IPS DF 6.9 (cell line): Measurements from ENCODE around the gene AANAT.

Experiments
- DNase-seq: peaks from one replicate; pipeline ENCODE4 v3.0.0-alpha.2; 2013; ENCODE audit warnings: low read depth, low spot score
- H3K27ac ChIP-seq: one replicate; pipeline ENCODE4 v1.5.1; 2013; ENCODE audit warnings: low read length, control low read depth
- H3K27me3 ChIP-seq: 2 replicates; pipeline ENCODE4 v1.6.1; 2013; ENCODE audit warnings: mild to moderate bottlenecking, low read length; ENCODE audit not compliant: control insufficient read depth, insufficient read depth
- H3K36me3 ChIP-seq: 2 replicates; pipeline ENCODE4 v1.6.1; 2013; ENCODE audit warnings: low read length; ENCODE audit not compliant: control insufficient read depth, insufficient read depth
- H3K4me1 ChIP-seq: 2 replicates; pipeline ENCODE4 v1.6.1; 2013; ENCODE audit warnings: low read length; ENCODE audit not compliant: control insufficient read depth, insufficient read depth
- H3K4me3 ChIP-seq: 2 replicates; pipeline ENCODE4 v1.5.1; 2013; ENCODE audit warnings: mild to moderate bottlenecking, low read length
- H3K9me3 ChIP-seq: 2 replicates; pipeline ENCODE4 v1.6.1; 2013; ENCODE audit warnings: low read length, inconsistent platforms; ENCODE audit not compliant: control insufficient read depth, insufficient read depth
- WGBS: extraction: QIAGEN DNeasy Blood & Tissue Kit; methylation state at CpG from one replicate; pipeline ENCODE4 v1.1.7; 2013; ENCODE audit warnings: mixed read lengths, missing lambda C conversion rate; ENCODE audit not compliant: insufficient read length, insufficient coverage; 5-methylcytosine and 5-hydroxymethylcytosine counted together

The AANAT gene

GRCh38 chr17:76491271-76492122, 24.1 kb downstream of the AANAT start:
- no peaks in the 10 kb centered on the region for H3K36me3 ChIP-seq
- H3K9me3 ChIP-seq, result no peaks in the 10 kb centered on the region
- H3K27me3 ChIP-seq, result no peaks in the 10 kb centered on the region
- H3K4me1 ChIP-seq, result peaks cover 7% of the 10 kb centered on the region
- WGBS, result no CpG with 5 or more reads among the region's 17 CpGs
- DNase-seq, result no peak
- H3K27ac ChIP-seq, result no peak overlapping the region
- no peak overlapping the region for H3K4me3 ChIP-seq

GRCh38 chr17:76492123-76492988, 25.0 kb downstream of the AANAT start:
- H3K4me1 ChIP-seq, result peaks cover 7% of the 10 kb centered on the region
- WGBS, result no CpG with 5 or more reads among the region's 11 CpGs
- H3K4me3 ChIP-seq, result no peak overlapping the region

GRCh38 chr17:76492989-76493501, 25.6 kb downstream of the AANAT start:
- Histone ChIP-seq H3K27me3 (no peaks in the 10 kb centered on the region), H3K36me3 (no peaks in the 10 kb centered on the region), H3K27ac (no peak overlapping the region), H3K9me3 (no peaks in the 10 kb centered on the region), H3K4me1 (peaks cover 13% of the 10 kb centered on the region), H3K4me3 (no peak overlapping the region)
- WGBS, result no CpG with 5 or more reads among the region's 15 CpGs
- no peak for DNase-seq

More at GRCh38 chr17:76492123-76492988, 25.0 kb downstream of the AANAT start:
- Histone ChIP-seq H3K36me3 (no peaks in the 10 kb centered on the region), H3K9me3 (no peaks in the 10 kb centered on the region), H3K27ac (no peak overlapping the region), H3K27me3 (no peaks in the 10 kb centered on the region)
- no peak for DNase-seq

DNA sequence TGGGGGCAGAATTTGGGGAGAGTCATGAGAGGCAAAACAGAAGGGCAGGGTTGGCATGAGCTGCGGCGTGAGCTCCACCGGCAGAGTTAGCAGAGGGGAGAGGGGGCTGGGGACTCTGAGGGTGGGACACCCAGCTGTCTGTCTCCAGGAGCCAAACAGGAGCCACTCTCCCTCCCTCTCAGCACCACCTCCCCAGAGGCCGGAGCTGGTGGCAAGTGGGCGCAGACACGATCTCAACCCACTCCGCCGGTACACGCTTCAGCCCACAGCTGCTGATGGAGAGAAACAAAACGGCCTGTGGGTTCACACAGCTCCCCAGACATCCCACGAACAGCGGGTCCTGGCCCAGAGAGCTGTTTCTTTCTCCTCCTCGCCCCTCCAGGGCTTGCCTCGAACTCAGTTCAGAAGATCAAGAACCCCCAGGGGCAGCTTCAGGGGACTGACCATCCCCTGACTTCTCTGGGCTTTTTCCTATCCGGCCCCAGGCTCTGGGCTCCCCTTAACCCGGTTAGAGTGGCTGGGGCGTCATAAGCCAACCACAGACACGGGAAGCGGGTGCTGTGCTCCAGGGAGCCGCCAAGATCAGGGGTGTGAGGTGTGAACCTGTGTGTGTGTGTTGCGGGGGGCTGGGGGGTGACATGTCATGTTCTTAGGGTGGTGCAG, 26.2 kb downstream of the AANAT start:
- H3K27ac ChIP-seq, result no peak overlapping the region
- no peaks in the 10 kb centered on the region for H3K36me3 ChIP-seq
- no peaks in the 10 kb centered on the region for H3K27me3 ChIP-seq
- no peaks in the 10 kb centered on the region for H3K9me3 ChIP-seq
- H3K4me3 ChIP-seq, result no peak overlapping the region
- DNase-seq, result no peak
- WGBS, result no CpG with 5 or more reads among the region's 21 CpGs
- peaks cover 16% of the 10 kb centered on the region for H3K4me1 ChIP-seq

- no peaks in the 10 kb centered on the region for H3K36me3 ChIP-seq
- peaks cover 16% of the 10 kb centered on the region for H3K4me1 ChIP-seq
- no peak overlapping the region for H3K27ac ChIP-seq
- no peak overlapping the region for H3K4me3 ChIP-seq
- no peaks in the 10 kb centered on the region for H3K27me3 ChIP-seq
- WGBS, result no CpG with 5 or more reads among the region's 16 CpGs
- no peak for DNase-seq
- H3K9me3 ChIP-seq, result no peaks in the 10 kb centered on the region
These were observed 28.4 kb downstream of the AANAT start for GRCh38 chr17:76495663-76496400.

- H3K27ac ChIP-seq, result no peak overlapping the region
- DNase-seq, result no peak
- WGBS, result no CpG with 5 or more reads among the region's 6 CpGs
- H3K36me3 ChIP-seq, result no peaks in the 10 kb centered on the region
- no peak overlapping the region for H3K4me3 ChIP-seq
- no peaks in the 10 kb centered on the region for H3K27me3 ChIP-seq
- H3K4me1 ChIP-seq, result peaks cover 16% of the 10 kb centered on the region
- H3K9me3 ChIP-seq, result no peaks in the 10 kb centered on the region
These were observed 29.1 kb downstream of the AANAT start for GRCh38 chr17:76496464-76496863.

DNA sequence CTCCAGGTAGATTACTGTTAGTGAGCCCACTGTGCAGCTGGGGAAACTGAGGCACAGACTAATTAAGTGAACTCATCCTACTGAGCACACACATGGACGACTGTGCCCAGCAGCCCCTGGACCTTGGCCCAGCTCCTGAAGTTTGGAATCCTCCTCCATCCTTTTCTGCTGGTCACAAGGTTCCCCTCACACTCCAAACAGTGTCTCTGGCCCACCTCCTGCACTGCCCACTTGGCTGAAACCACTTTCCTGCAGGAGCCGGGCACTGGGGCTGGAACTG, 30.2 kb downstream of the AANAT start:
- no peak overlapping the region for H3K27ac ChIP-seq
- no peak for DNase-seq
- peaks cover 17% of the 10 kb centered on the region for H3K4me1 ChIP-seq
- H3K27me3 ChIP-seq, result no peaks in the 10 kb centered on the region
- no peak overlapping the region for H3K4me3 ChIP-seq
- no peaks in the 10 kb centered on the region for H3K36me3 ChIP-seq
- H3K9me3 ChIP-seq, result no peaks in the 10 kb centered on the region
- WGBS, result no CpG with 5 or more reads among the region's 2 CpGs

DNA sequence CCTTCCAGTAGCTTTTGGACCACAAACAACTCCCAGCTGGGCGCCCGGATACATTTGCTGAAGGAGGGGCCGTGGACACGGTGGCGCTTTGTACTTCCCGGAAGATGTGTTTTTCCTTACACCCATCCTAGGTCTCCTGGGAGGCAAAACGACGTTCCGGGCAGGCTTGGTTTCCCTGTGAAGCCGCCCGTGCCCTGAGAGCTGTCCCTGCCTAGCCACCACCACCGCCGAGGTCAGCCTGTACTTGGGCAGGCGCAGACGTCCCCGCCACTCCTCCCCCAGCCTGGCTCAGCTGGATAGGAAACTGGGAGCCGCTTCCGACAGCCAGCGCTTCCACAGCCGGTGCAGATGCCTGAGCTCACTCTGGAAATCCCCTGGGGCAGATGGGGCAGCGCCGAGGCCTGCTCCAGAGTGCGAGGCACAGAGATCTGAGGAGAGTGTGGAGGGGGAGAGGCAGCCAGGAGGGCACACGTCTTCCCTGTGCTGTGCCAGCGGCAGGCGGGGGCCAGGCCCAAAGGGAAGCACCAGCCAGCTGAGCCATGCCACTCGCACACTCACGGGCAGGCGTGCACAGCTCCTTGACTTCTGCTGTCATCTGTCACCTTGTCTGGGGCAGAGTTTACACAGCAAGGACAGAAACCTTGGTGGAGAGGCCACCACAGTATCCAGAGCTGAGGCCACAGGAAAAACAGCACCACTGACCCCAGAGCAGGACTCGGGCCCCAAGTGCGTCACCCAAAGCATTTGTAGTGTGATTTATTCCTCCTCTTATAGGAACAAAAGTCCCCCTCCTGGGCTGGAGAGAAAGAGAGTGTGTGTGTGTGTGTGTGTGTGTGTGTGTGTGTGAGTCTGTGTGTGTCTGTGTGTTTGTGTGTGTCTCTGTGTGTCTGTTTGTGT, 30.8 kb downstream of the AANAT start:
- H3K27me3 ChIP-seq, result no peaks in the 10 kb centered on the region
- H3K36me3 ChIP-seq, result no peaks in the 10 kb centered on the region
- peaks cover 13% of the 10 kb centered on the region for H3K4me1 ChIP-seq
- DNase-seq, result no peak
- no peaks in the 10 kb centered on the region for H3K9me3 ChIP-seq
- H3K27ac ChIP-seq, result no peak overlapping the region
- WGBS, result no CpG with 5 or more reads among the region's 31 CpGs
- no peak overlapping the region for H3K4me3 ChIP-seq

GRCh38 chr17:76498876-76499251, 31.5 kb downstream of the AANAT start:
- H3K36me3 ChIP-seq, result no peaks in the 10 kb centered on the region
- no peaks in the 10 kb centered on the region for H3K27me3 ChIP-seq
- no peak overlapping the region for H3K27ac ChIP-seq
- H3K4me3 ChIP-seq, result no peak overlapping the region
- no peak for DNase-seq
- H3K9me3 ChIP-seq, result no peaks in the 10 kb centered on the region
- peaks cover 11% of the 10 kb centered on the region for H3K4me1 ChIP-seq
- no CpG with 5 or more reads among the region's 4 CpGs for WGBS
